GM12875 (cell line): ENCODE data around the gene EFNA1.
A peak's percentile ranks its signal among the peaks of the same experiment; 100 is the strongest.

Source experiments
- H3K4me3 ChIP-seq: one replicate; pipeline ENCODE4 v1.5.1; 2011; ENCODE audit warnings: low read depth, low read length, control low read depth
- CTCF ChIP-seq: IDR thresholded peaks from 2 replicates; pipeline ENCODE4 v1.5.1; 2011; ENCODE audit warnings: low read depth, mild to moderate bottlenecking, control low read depth, inconsistent platforms, low read length, moderate library complexity, borderline replicate concordance; ENCODE audit not compliant: insufficient read depth

EFNA1 gene

GRCh38 chr1:155174324-155175280 is 46.9 kb downstream of the EFNA1 start:
- no peak for TF ChIP-seq CTCF

GRCh38 chr1:155175281-155175926 is 47.7 kb downstream of the EFNA1 start:
- H3K4me3 ChIP-seq: no peak overlapping the region
- no peak for TF ChIP-seq CTCF

More at GRCh38 chr1:155174324-155175280, 46.9 kb downstream of the EFNA1 start:
- H3K4me3 ChIP-seq: no peak overlapping the region

- H3K4me3 ChIP-seq: no peak overlapping the region
- 0 out of 2 replicates have a peak, but pooled peaks have one; percentile 20 for TF ChIP-seq CTCF
Measured at GRCh38 chr1:155175927-155176371, 48.3 kb downstream of the EFNA1 start.

- peak; percentile 94 for TF ChIP-seq CTCF
- no peak overlapping the region for H3K4me3 ChIP-seq
Measured at GRCh38 chr1:155176544-155177071, 48.9 kb downstream of the EFNA1 start.

- H3K4me3 ChIP-seq: no peak overlapping the region
- no peak for TF ChIP-seq CTCF
Measured at GRCh38 chr1:155177192-155177917, 49.7 kb downstream of the EFNA1 start.

- no peak overlapping the region for H3K4me3 ChIP-seq
- no peak for TF ChIP-seq CTCF
Measured at GRCh38 chr1:155177918-155178281, 50.2 kb downstream of the EFNA1 start.
